Activated naive CD4-positive, alpha-beta T cell (primary cell): ENCODE results near the gene ULBP2.
"Not testable (repeated sequence)": the region's sequence is repeated elsewhere in the genome, so short reads cannot be mapped to it uniquely, and the experiment has no call there.

ENCODE experiments used
- DNase-seq, 4 experiments: peaks; one replicate each; lab custom pipeline; 2025; lab: John Stamatoyannopoulos, UW

The ULBP2 gene

GRCh38 chr6:149941583-149942460, at the start of gene ULBP2:
Gene ULBP2 (plus strand): TSS chr6:149942014. CDS start chr6:149942073, 59 bp downstream.
- DNase-seq = peak; percentile 48 to 80 (median 62)

GRCh38 chr6:149895048-149895590, 46.7 kb upstream of the ULBP2 start:
- no peak for DNase-seq

- peak in 2 of 4 experiments; percentile 3 to 32 for DNase-seq
Observed at GRCh38 chr6:149895833-149896271, 46.0 kb upstream of the ULBP2 start.

- DNase-seq = no peak
Observed at GRCh38 chr6:149896491-149896890, 45.3 kb upstream of the ULBP2 start.

- DNase-seq = no peak
Observed at GRCh38 chr6:149897015-149897697, 44.7 kb upstream of the ULBP2 start.

- no peak for DNase-seq
Observed at GRCh38 chr6:149897855-149898744, 43.7 kb upstream of the ULBP2 start, which contains the start of gene RAET1E. Gene RAET1E (minus strand): TSS chr6:149898113. CDS start chr6:149890901, 7,212 bp downstream.

GRCh38 chr6:149898966-149899365, 42.8 kb upstream of the ULBP2 start:
- no peak for DNase-seq

GRCh38 chr6:149899486-149899885, 42.3 kb upstream of the ULBP2 start:
- no peak for DNase-seq

GRCh38 chr6:149899926-149900619, 41.7 kb upstream of the ULBP2 start:
- DNase-seq = no peak

GRCh38 chr6:149900620-149901443, 41.0 kb upstream of the ULBP2 start:
- no peak for DNase-seq

- DNase-seq = no peak
Observed at GRCh38 chr6:149901444-149902140, 40.2 kb upstream of the ULBP2 start.

GRCh38 chr6:149903938-149904611, 37.7 kb upstream of the ULBP2 start:
- no peak for DNase-seq

- DNase-seq = no peak
Observed at GRCh38 chr6:149904661-149905370, 37.0 kb upstream of the ULBP2 start.

- no peak for DNase-seq
Observed at GRCh38 chr6:149905371-149905910, 36.4 kb upstream of the ULBP2 start.

- no peak for DNase-seq
Observed at GRCh38 chr6:149905911-149906371, 35.9 kb upstream of the ULBP2 start.

- no peak for DNase-seq
Observed at GRCh38 chr6:149906405-149906804, 35.4 kb upstream of the ULBP2 start.

GRCh38 chr6:149907317-149907716, 34.5 kb upstream of the ULBP2 start:
- DNase-seq = no peak

- not testable (repeated sequence) for DNase-seq
Observed at GRCh38 chr6:149908480-149908879, 33.3 kb upstream of the ULBP2 start.
